ENCODE data around the gene NUP93. TPM values are rescaled to one million over a fixed set of nuclear protein-coding genes. Genes with fewer than 3 reads are reported as not detected.

NUP93 gene
- total and polyA plus RNA-seq, 2 of the 8 experiments (the other 6 are each of a cell fraction or from before 2014, with no cell fraction given) = 147 to 201 TPM

- H3K79me2 ChIP-seq (ENCODE audit: control insufficient read depth in 1 of 2, insufficient read depth in 2 of 2, low read length in 2 of 2) = peaks cover 5 to 88% of the 10 kb centered on the region in 2 experiments; a peak in 3 of 4 replicates
- H3K18ac ChIP-seq (ENCODE audit: extremely low read depth, low read length) = no peak overlapping the region
- H2AFZ ChIP-seq (ENCODE audit: low read length) = no peak overlapping the region
- H3K27ac ChIP-seq (ENCODE audit: low read depth, low read length) = no peak overlapping the region
- TF ChIP-seq, protein P1, sequence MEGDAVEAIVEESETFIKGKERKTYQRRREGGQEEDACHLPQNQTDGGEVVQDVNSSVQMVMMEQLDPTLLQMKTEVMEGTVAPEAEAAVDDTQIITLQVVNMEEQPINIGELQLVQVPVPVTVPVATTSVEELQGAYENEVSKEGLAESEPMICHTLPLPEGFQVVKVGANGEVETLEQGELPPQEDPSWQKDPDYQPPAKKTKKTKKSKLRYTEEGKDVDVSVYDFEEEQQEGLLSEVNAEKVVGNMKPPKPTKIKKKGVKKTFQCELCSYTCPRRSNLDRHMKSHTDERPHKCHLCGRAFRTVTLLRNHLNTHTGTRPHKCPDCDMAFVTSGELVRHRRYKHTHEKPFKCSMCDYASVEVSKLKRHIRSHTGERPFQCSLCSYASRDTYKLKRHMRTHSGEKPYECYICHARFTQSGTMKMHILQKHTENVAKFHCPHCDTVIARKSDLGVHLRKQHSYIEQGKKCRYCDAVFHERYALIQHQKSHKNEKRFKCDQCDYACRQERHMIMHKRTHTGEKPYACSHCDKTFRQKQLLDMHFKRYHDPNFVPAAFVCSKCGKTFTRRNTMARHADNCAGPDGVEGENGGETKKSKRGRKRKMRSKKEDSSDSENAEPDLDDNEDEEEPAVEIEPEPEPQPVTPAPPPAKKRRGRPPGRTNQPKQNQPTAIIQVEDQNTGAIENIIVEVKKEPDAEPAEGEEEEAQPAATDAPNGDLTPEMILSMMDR (IDR thresholded peaks at IDR 0.05; ENCODE audit: control extremely low read depth in 1 of 3, insufficient read depth in 1 of 3, low read depth in 1 of 3, low read length in 3 of 3) = no peak
- peak; percentile 72 for TF ChIP-seq TEAD4 (IDR thresholded peaks at IDR 0.05; ENCODE audit: low read depth, low read length)
- DNase-seq (ENCODE audit: low read depth in 1 of 2, low spot score in 2 of 2) (no peak), FAIRE-seq (no peak)
- peak overlapping the region; percentile 41 to 51; a peak in 3 of 4 replicates for H3K4me2 ChIP-seq (ENCODE audit: insufficient read depth in 1 of 2, low read depth in 2 of 2, low read length in 2 of 2)
- ChIA-PET CTCF (ENCODE audit: partially characterized antibody) (interaction anchor here (0.6 kb wide), 1 partner anchor 1259 kb away, joined by 3 read pairs; no protein-coding TSS in a partner anchor), POLR2A (ENCODE audit: partially characterized antibody) (interaction anchor here (0.7 to 1.1 kb wide), 3 partner anchors 9 to 225 kb away, joined by 3 read pairs; no protein-coding TSS in a partner anchor)
- 59% methylated on average over 5 of the region's 5 CpGs; no CpG with 5 or more reads in 1 of the 2 experiments for WGBS, 2 experiments (ENCODE audit: extremely low coverage in 1 of 2, insufficient coverage in 1 of 2, insufficient read length in 1 of 2, insufficient replicate concordance in 2 of 2, low coverage in 1 of 2, low lambda C conversion rate in 2 of 2, missing lambda C conversion rate in 1 of 2)
- no peak overlapping the region for H2BK5ac ChIP-seq (ENCODE audit: low read depth, low read length)
- peaks cover 3 to 10% (median 8%) of the 10 kb centered on the region in 4 experiments; a peak in 4 of 8 replicates for H3K36me3 ChIP-seq (ENCODE audit: control insufficient read depth in 2 of 4, insufficient read depth in 4 of 4, low read length in 3 of 4)
- no peaks in the 10 kb centered on the region for H3K23me2 ChIP-seq (ENCODE audit: low read depth, low read length)
- no peak overlapping the region for H3K9ac ChIP-seq (replicated peaks in 1 of 4; ENCODE audit: extremely low read depth in 1 of 4, low read depth in 3 of 4, low read length in 3 of 4)
- H3K4me3 ChIP-seq (ENCODE audit: extremely low read depth in 1 of 4, insufficient read depth in 2 of 4, low read depth in 3 of 4, low read length in 4 of 4) = no peak overlapping the region
- no peaks in the 10 kb centered on the region for H3K27me3 ChIP-seq (replicated peaks in 1 of 4; ENCODE audit: control insufficient read depth in 3 of 4, extremely low read depth in 1 of 4, insufficient read depth in 3 of 4, low read length in 3 of 4)
- no peak overlapping the region for H3K14ac ChIP-seq (ENCODE audit: insufficient read length)
- H4K8ac ChIP-seq (ENCODE audit: extremely low read depth, insufficient read depth, low read length) = no peak overlapping the region
- H3K4me1 ChIP-seq (replicated peaks in 1 of 4; ENCODE audit: control insufficient read depth in 3 of 4, insufficient read depth in 4 of 4, low read length in 3 of 4) = peaks cover 0 to 5% (median 4%) of the 10 kb centered on the region in 4 experiments; a peak in 3 of 7 replicates
- no peak overlapping the region for H2BK12ac ChIP-seq (ENCODE audit: low read depth, low read length)
- no peak overlapping the region for H2BK15ac ChIP-seq (ENCODE audit: low read length)
- H2BK20ac ChIP-seq (ENCODE audit: low read length) = no peak overlapping the region
- no peak overlapping the region for H2BK120ac ChIP-seq (replicated peaks; ENCODE audit: low read depth, low read length)
- H4K91ac ChIP-seq (replicated peaks; ENCODE audit: insufficient read length, low read length) = no peak overlapping the region
- H3K9me3 ChIP-seq (ENCODE audit: insufficient read depth in 2 of 2, low read depth in 1 of 2, low read length in 1 of 2) = no peaks in the 10 kb centered on the region
- H3K23ac ChIP-seq (ENCODE audit: insufficient read length) = no peak overlapping the region
- no peak overlapping the region for H4K5ac ChIP-seq (ENCODE audit: insufficient read length, low read depth, low read length)
- H2AK5ac ChIP-seq (ENCODE audit: low read depth, low read length) = peak overlapping the region; percentile 11; the same call in 1 of the 2 replicates
- no peak overlapping the region for H3K4ac ChIP-seq (replicated peaks; ENCODE audit: insufficient read length, low read depth, low read length)
- no peak overlapping the region for H3K56ac ChIP-seq (replicated peaks; ENCODE audit: insufficient read length, low read depth, low read length)
- H3K79me1 ChIP-seq (ENCODE audit: low read depth, low read length) = peaks cover 30% of the 10 kb centered on the region
- H4K20me1 ChIP-seq (replicated peaks in 1 of 2; ENCODE audit: control insufficient read depth in 1 of 2, insufficient read depth in 2 of 2, low read length in 2 of 2) = peaks cover 21 to 30% of the 10 kb centered on the region in 2 experiments
Observed at GRCh38 chr16:56744996-56745640, 15.2 kb downstream of the NUP93 start.

Measured in H1 (cell line).